ENCODE measurements around the gene SLC66A3.

SLC66A3 gene

DNA sequence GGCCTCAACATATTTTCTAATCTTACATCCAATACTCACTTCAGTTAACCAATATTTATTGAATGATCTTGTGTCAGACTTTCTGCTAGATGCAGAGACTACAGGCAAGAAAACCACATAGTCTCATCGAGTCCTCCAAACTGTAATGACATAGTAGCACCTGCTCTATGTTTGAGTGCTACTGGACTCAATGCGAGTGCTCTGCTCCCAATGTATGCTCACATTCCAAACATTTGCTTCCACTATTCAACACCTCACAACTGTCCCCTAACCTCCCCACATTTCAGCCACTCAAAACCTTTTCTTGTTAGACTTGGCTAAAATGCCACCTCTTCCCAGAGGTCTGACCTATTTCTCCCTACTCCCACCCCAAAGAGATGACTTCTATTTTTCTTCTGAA, 65.2 kb downstream of the SLC66A3 start:
- no peak for FAIRE-seq

DNA sequence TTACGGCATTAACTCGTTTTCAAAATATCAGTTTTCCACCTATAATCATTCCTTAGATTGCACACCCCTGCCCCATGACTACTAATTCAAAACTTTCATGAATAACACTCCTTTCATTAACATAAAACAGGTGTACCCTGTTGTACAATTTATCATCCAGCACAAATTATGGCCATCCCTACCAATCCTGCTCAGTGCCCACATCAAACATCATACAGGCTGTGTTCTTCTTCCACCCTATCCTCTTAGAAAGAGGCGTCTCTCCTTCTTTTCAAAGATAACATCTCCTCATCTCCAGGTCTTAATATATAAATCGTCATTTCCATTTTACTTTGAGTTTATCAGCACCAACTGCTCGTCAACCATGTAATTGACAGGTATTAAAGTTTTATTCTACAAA, 67.6 kb downstream of the SLC66A3 start:
- no peak for FAIRE-seq

DNA sequence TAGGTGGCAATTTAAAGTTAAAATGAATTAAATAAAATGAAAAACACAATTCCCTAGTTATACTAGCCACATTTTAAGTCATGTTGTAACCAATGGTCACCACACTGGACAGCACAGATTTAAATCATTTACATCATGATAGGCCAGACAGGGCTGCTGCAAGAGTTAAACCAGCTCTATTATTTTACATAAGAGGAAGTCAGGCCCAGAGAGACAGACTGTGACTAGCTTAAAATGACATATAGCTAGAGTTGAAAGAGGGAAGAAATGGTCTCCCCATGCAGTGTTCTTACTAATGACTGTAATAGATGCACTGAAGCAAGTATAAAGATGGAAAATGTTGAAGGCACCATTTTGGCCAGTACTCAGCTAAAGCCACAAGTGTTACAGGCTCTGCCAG, 69.6 kb downstream of the SLC66A3 start:
- no peak for FAIRE-seq

DNA sequence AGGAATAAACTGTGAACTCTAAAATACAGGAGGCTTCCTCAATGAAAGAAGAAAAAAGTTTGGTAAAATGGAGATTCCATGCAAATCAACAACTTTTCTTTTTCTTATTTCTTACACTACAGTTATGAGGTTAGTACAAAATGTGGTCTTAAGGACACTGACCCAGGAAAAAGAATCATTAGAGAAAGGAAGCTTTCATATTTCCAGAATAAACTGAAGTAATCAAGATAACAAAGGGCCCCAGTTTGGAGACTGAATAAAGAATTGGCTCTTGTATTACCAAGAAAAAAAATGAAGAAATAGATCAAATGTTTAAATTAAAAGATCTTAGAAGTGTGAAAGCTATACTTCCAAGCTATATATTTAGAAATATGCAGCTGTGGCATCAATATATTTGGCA, 72.3 kb downstream of the SLC66A3 start:
- no peak for FAIRE-seq
